K562 (cell line): ENCODE measurements around the gene RAPGEFL1. TPM values are rescaled to one million over a fixed set of nuclear protein-coding genes. Genes with fewer than 3 reads are reported as not detected.

Experiments
- ATAC-seq: fragments of 200-7000 bp; cut with Tn5 transposase; 3 replicates; pipeline ENCODE4 v1.9.1; 2020; ENCODE audit warnings: moderate library complexity
- BruUV-seq: library from RNA; stranded (reverse); fragments of 400-500 nt; replicated peaks from 2 replicates; lab custom pipeline; 2021; lab: Mats Ljungman, UMichigan
- CTCF ChIA-PET: fragments of 300-600 bp; formaldehyde crosslinking; extraction: SDS; loops from one replicate; lab custom pipeline; 2021; ENCODE audit warnings: low intra/inter-chr PET ratio; lab: Yijun Ruan, JAX
- POLR2A ChIA-PET: fragments of 300-600, 350-650 bp; sonication (Branson Sonifier 250); formaldehyde crosslinking; extraction: SDS; loops from one replicate; lab custom pipeline; 2021; ENCODE audit warnings: antibody characterized with exemption, inconsistent platforms; lab: Yijun Ruan, JAX
- DNase-seq, 4 experiments: peaks; one replicate each; pipeline versions ENCODE4 v3.0.0 to v3.0.0-alpha.2; 2011 to 2018; ENCODE audit warnings: low spot score in 3 of 4, mixed read lengths in 3 of 4; ENCODE audit errors: extremely low read depth in 1 of 4
- FAIRE-seq: peaks from 2 replicates; lab custom pipeline; 2011; peaks lifted over from hg19 to GRCh38; lab: Jason Lieb, UNC
- H2AFZ ChIP-seq: 2 replicates; pipeline ENCODE4 v1.6.0; 2011; ENCODE audit warnings: low read depth, low read length, control low read depth, inconsistent platforms
- H3K27ac ChIP-seq: fragments of 200-600 bp; 3 replicates; pipeline ENCODE4 v1.8.0; 2011; ENCODE audit warnings: low read depth, mild to moderate bottlenecking, control low read depth, inconsistent platforms, low read length, moderate library complexity, mixed read lengths; ENCODE audit errors: extremely low read depth
- H3K27me3 ChIP-seq, 2 experiments: fragments of 300-600 bp in 1 of 2; 2 replicates in 1 of 2; 3 replicates in 1 of 2; pipeline versions ENCODE4 v1.6.0 to v1.8.0; 2011; ENCODE audit warnings: inconsistent platforms in 2 of 2, low read length in 2 of 2, mild to moderate bottlenecking in 1 of 2, mixed read lengths in 1 of 2, moderate library complexity in 1 of 2; ENCODE audit not compliant: control insufficient read depth in 2 of 2, insufficient read depth in 2 of 2
- H3K36me3 ChIP-seq: fragments of 300-600 bp; 3 replicates; pipeline ENCODE4 v1.8.0; 2011; ENCODE audit warnings: mild to moderate bottlenecking, low read length, inconsistent platforms; ENCODE audit not compliant: control insufficient read depth, insufficient read depth
- H3K4me1 ChIP-seq, 2 experiments: fragments of 200-600 bp in 1 of 2; replicated peaks in 1 of 2; 2 replicates in 1 of 2; 3 replicates in 1 of 2; pipeline versions ENCODE4 v1.5.1 to v1.8.0; 2011; ENCODE audit warnings: inconsistent platforms in 2 of 2, low read length in 2 of 2, mild to moderate bottlenecking in 1 of 2, mixed read lengths in 1 of 2, moderate library complexity in 1 of 2; ENCODE audit not compliant: control insufficient read depth in 2 of 2, insufficient read depth in 2 of 2
- H3K4me2 ChIP-seq: 2 replicates; pipeline ENCODE4 v1.6.1; 2011; ENCODE audit warnings: low read length, control low read depth, inconsistent platforms, mixed read lengths; ENCODE audit not compliant: insufficient read depth
- H3K4me3 ChIP-seq: fragments of 200-600 bp; sonication (generic), shearing (Covaris generic); 2 replicates; pipeline ENCODE4 v1.5.1; 2016; ENCODE audit warnings: control low read depth, inconsistent platforms
- H3K79me2 ChIP-seq: fragments of 200-600 bp; 3 replicates; pipeline ENCODE4 v1.8.0; 2011; ENCODE audit warnings: low read length, inconsistent platforms; ENCODE audit not compliant: control insufficient read depth, insufficient read depth
- H3K9ac ChIP-seq, 2 experiments: 2 replicates each; pipeline versions ENCODE4 v1.6.0 to v1.6.1; 2011; ENCODE audit warnings: low read depth in 2 of 2, low read length in 2 of 2, control low read depth in 1 of 2, inconsistent platforms in 1 of 2, mild to moderate bottlenecking in 1 of 2, mixed read lengths in 1 of 2; ENCODE audit not compliant: insufficient read depth in 1 of 2
- H3K9me1 ChIP-seq: one replicate; pipeline ENCODE4 v1.6.0; 2011; ENCODE audit warnings: inconsistent platforms, mild to moderate bottlenecking, low read length, moderate library complexity; ENCODE audit not compliant: control insufficient read depth, insufficient read depth
- H3K9me3 ChIP-seq: replicated peaks from 2 replicates; pipeline ENCODE4 v1.5.1; 2011; ENCODE audit warnings: low read depth, low read length, inconsistent platforms; ENCODE audit not compliant: control insufficient read depth, insufficient read depth
- H4K20me1 ChIP-seq: replicated peaks from 2 replicates; pipeline ENCODE4 v1.6.1; 2011; ENCODE audit warnings: low read length, inconsistent platforms, mixed read lengths; ENCODE audit not compliant: control insufficient read depth, insufficient read depth
- BRD4 ChIP-seq: fragments of 200-600 bp; sonication (generic); IDR thresholded peaks from 2 replicates; pipeline ENCODE4 v1.6.1; 2017; ENCODE audit warnings: inconsistent platforms
- CBFA2T2 ChIP-seq: fragments of 450-650 bp; conservative IDR thresholded peaks from 2 replicates; pipeline ENCODE4 v1.6.1; 2017; ENCODE audit warnings: mild to moderate bottlenecking
- CTBP1 ChIP-seq: fragments of 450-650 bp; IDR thresholded peaks from 2 replicates; pipeline ENCODE4 v1.6.1; 2016; ENCODE audit warnings: borderline replicate concordance
- SAP30 ChIP-seq: fragments of 200-600 bp; sonication (generic); IDR thresholded peaks from 2 replicates; pipeline ENCODE4 v1.6.1; 2012; ENCODE audit warnings: borderline replicate concordance, low read depth, mild to moderate bottlenecking, moderate library complexity, low read length, control low read depth, inconsistent platforms; ENCODE audit not compliant: insufficient read depth, poor library complexity, severe bottlenecking
- SREBF2 ChIP-seq: sonication (generic); formaldehyde crosslinking; IDR thresholded peaks from 2 replicates; pipeline ENCODE4 v1.4.0; 2020; ENCODE audit warnings: mild to moderate bottlenecking, missing genetic modification reagents
- SRSF7 ChIP-seq: fragments of 200-400 bp; formaldehyde crosslinking; optimal IDR thresholded peaks from 2 replicates; pipeline ENCODE3; 2017; ENCODE audit warnings: mild to moderate bottlenecking, low read depth, low read length
- ZBTB17 ChIP-seq: fragments of 450-650 bp; formaldehyde crosslinking; IDR thresholded peaks from 2 replicates; pipeline ENCODE4 v1.4.0; 2020; ENCODE audit warnings: mild to moderate bottlenecking
- ZC3H11A ChIP-seq: IDR thresholded peaks from 2 replicates; pipeline ENCODE4 v1.6.1; 2012; ENCODE audit warnings: low read depth, low read length, improper control_type of control experiment
- ZSCAN32 ChIP-seq: fragments of 450-650 bp; formaldehyde crosslinking; IDR thresholded peaks from 2 replicates; pipeline ENCODE4 v1.4.0; 2020; ENCODE audit warnings: mild to moderate bottlenecking, moderate library complexity
- WGBS: fragments of 100-300 bp; shearing (Covaris generic); methylation state at CpG from one replicate; pipeline ENCODE4 v1.1.6; 2016; ENCODE audit warnings: low coverage, mixed read lengths; ENCODE audit not compliant: insufficient coverage; ENCODE audit errors: missing lambda C conversion rate; 5-methylcytosine and 5-hydroxymethylcytosine counted together
- in situ Hi-C: fragments of 300-500 bp; cut with MboI; formaldehyde crosslinking; loops from 4 replicates; pipeline ENCODE4 v1.15.0; 2018; ENCODE audit warnings: inconsistent platforms, mixed read lengths
- intact Hi-C: fragments of 100-400 bp; cut with micrococcal nuclease; formaldehyde crosslinking; loops from 2 replicates; pipeline ENCODE4 v1.14.2; 2022
- polyA plus RNA-seq, 8 experiments: library from polyadenylated mRNA; depleted of rRNA in 4 of 8; stranded (reverse) in 5 of 8; unstranded in 3 of 8; fragments of >200 nt; fragmentation: Nextera tagmentation in 2 of 8; fragmentation: Illumina TruSeq in 1 of 8; extraction: Ambion mirVana in 2 of 8; extraction: Trizol in 1 of 8; gene quantifications; 2 replicates each; pipeline versions ENCODE4 v1.2.1 to v1.2.3, GENCODE V29; 2011 to 2014; ENCODE audit warnings: inconsistent platforms in 1 of 8, missing spikeins in 1 of 8
- total RNA-seq, 7 experiments: library from RNA; depleted of rRNA in 6 of 7; stranded (reverse); fragments of >200 nt in 6 of 7; fragmentation: Illumina TruSeq in 2 of 7; extraction: Trizol in 2 of 7; gene quantifications; 2 replicates each; pipeline versions ENCODE4 v1.2.1 to v1.2.3, GENCODE V29; 2011 to 2021; ENCODE audit warnings: low replicate concordance in 1 of 7

RAPGEFL1 gene
- total and polyA plus RNA-seq, 9 of the 15 experiments (the other 6 are each of a cell fraction or from before 2014, with no cell fraction given): 0.18 to 4.1 (median 2.1) TPM

DNA sequence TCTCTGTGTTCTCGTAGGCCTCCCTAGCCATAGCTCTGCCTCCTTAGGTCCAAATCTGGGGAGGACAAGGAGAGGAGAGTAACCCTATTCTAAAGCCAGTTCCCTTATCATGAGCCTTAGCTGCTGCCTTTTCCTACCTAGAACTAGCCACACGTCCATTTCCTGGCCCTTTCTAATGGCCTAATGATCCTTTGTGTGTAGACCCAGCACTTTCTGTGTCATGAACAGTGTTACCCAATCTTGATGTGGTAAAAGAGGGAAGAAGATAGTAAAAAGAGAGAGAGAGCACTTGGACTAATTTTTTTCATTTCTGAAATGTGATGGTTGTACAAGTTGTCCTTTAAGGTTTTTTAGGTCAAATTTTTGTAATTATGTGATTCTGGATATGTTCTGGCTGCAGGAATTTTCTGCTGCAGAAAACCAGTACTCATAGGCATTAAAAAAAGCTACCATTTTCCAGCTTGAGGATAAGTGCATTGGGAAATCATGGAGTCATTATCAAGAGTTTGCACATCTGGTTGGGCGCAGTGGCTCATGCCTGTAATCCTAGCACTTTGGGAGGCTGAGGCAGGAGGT lies 18.7 kb upstream of the RAPGEFL1 start (continued):
- TF ChIP-seq ZC3H11A (no peak), CBFA2T2 (no peak)

DNA sequence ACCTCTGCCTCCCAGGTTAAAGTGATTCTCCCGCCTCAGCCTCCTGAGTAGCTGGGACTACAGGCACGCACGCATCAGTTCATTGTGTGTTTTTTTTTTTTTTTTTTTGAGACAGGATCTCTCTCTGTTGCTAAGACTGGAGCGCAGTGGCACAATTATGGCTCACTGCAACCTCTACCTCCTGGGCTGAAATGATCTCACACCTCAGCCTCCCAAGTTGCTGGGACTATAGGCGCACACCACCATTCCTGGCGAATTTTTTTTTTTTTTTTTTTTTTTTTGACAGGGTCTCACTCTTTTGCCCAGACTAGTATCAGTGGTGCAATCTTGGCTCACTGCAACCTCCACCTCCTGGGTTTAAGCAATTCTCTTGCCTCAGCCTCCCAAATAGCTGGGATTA lies 17.8 kb upstream of the RAPGEFL1 start:
- H3K4me3 ChIP-seq: no peak overlapping the region
- H3K4me1 ChIP-seq: peaks cover 3 to 6% of the 10 kb centered on the region in 2 experiments; a peak in 2 of 5 replicates
- H3K36me3 ChIP-seq: peaks cover 70% of the 10 kb centered on the region
- intact Hi-C loops: no loop called here
- no peaks in the 10 kb centered on the region for H3K27me3 ChIP-seq
- 100% methylated on average over 1 of the region's 6 CpGs for WGBS
- no peak overlapping the region for H3K27ac ChIP-seq
- DNase-seq: no peak
- ChIA-PET CTCF (no interaction called here), POLR2A (interaction anchor here (0.6 to 1.3 kb wide), 4 partner anchors 11 to 159 kb away, joined by 3 to 4 read pairs (median 3); no protein-coding TSS in a partner anchor)
- peaks cover 42% of the 10 kb centered on the region for H3K79me2 ChIP-seq
- in situ Hi-C loops: no loop called here
- H3K9me3 ChIP-seq: no peaks in the 10 kb centered on the region
- ATAC-seq: no peak
- no TSS peak for BruUV-seq
- H3K9me1 ChIP-seq: no peaks in the 10 kb centered on the region
- TF ChIP-seq SREBF2 (no peak), SRSF7 (no peak), CTBP1 (no peak), SAP30 (no peak), ZBTB17 (CRISPR knock-in tag) (no peak), ZSCAN32 (CRISPR knock-in tag) (no peak), BRD4 (no peak)
- no peak overlapping the region for H3K4me2 ChIP-seq
- no peak overlapping the region for H2AFZ ChIP-seq
- no peak overlapping the region for H3K9ac ChIP-seq
- no peak for FAIRE-seq
- no peaks in the 10 kb centered on the region for H4K20me1 ChIP-seq
